ENCODE results near the gene INPP5J. TPM values are rescaled to one million over a fixed set of nuclear protein-coding genes. Genes with fewer than 3 reads are reported as not detected.

Gene INPP5J
- total and polyA plus RNA-seq, 9 of the 15 experiments (the other 6 are each of a cell fraction or from before 2014, with no cell fraction given), result 0.10 to 6.3 (median 4.8) TPM

- TF ChIP-seq MGA (IDR thresholded peaks at IDR 0.05) (peak; percentile 54), MTA3 (IDR thresholded peaks at IDR 0.05; ENCODE audit: borderline replicate concordance) (peak; percentile 56; the same call in 1 of the 2 replicates), SIN3A (IDR thresholded peaks at IDR 0.05; ENCODE audit: borderline replicate concordance in 2 of 2, control insufficient read depth in 1 of 2, low read depth in 2 of 2, low read length in 2 of 2) (peak in 1 of 2 experiments; percentile 45; a peak in 1 of 4 replicates), RAD21 (CRISPR knock-in tag; conservative IDR thresholded peaks at IDR 0.05 in 1 of 2, IDR thresholded peaks at IDR 0.05 in 1 of 2) (peak; percentile 76), CBFA2T2 (conservative IDR thresholded peaks at IDR 0.05) (no peak), TBP (optimal IDR thresholded peaks at IDR 0.05; ENCODE audit: low read depth, low read length) (peak; percentile 82), RFX5 (IDR thresholded peaks at IDR 0.05; ENCODE audit: low read depth, low read length) (no peak), KAT7 (CRISPR knock-in tag; IDR thresholded peaks at IDR 0.05; ENCODE audit: borderline replicate concordance) (peak; percentile 70; the same call in 1 of the 2 replicates)
- TF ChIP-seq, protein P1, sequence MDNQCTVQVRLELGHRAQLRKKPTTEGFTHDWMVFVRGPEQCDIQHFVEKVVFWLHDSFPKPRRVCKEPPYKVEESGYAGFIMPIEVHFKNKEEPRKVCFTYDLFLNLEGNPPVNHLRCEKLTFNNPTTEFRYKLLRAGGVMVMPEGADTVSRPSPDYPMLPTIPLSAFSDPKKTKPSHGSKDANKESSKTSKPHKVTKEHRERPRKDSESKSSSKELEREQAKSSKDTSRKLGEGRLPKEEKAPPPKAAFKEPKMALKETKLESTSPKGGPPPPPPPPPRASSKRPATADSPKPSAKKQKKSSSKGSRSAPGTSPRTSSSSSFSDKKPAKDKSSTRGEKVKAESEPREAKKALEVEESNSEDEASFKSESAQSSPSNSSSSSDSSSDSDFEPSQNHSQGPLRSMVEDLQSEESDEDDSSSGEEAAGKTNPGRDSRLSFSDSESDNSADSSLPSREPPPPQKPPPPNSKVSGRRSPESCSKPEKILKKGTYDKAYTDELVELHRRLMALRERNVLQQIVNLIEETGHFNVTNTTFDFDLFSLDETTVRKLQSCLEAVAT (IDR thresholded peaks at IDR 0.05), result no peak
- TF ChIP-seq, protein P2, sequence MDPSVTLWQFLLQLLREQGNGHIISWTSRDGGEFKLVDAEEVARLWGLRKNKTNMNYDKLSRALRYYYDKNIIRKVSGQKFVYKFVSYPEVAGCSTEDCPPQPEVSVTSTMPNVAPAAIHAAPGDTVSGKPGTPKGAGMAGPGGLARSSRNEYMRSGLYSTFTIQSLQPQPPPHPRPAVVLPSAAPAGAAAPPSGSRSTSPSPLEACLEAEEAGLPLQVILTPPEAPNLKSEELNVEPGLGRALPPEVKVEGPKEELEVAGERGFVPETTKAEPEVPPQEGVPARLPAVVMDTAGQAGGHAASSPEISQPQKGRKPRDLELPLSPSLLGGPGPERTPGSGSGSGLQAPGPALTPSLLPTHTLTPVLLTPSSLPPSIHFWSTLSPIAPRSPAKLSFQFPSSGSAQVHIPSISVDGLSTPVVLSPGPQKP (CRISPR knock-in tag; IDR thresholded peaks at IDR 0.05), result 0 out of 2 replicates have a peak, but pooled peaks have one; percentile 32
These were observed 37.8 kb upstream of the INPP5J start (continued) for GRCh38 chr22:31084811-31085492.
